Heart right ventricle (tissue), 16 donors: ENCODE data around the gene MPL. TPM values are rescaled to one million over a fixed set of nuclear protein-coding genes. Genes with fewer than 3 reads are reported as not detected.
A peak's percentile ranks its signal among the peaks of the same experiment; 100 is the strongest.

Experiments used
- ATAC-seq, 8 donors: fragments of 200-7000 bp; cut with Tn5 transposase; one replicate each; pipeline ENCODE4 v1.9.1; 2020; ENCODE audit warnings: mild to moderate bottlenecking in 8 of 8, moderate library complexity in 8 of 8, moderate number of reproducible peaks in 1 of 8
- DNase-seq, 2 donors: peaks; one replicate each; pipeline ENCODE4 v3.0.0-alpha.2; 2020
- H3K27ac ChIP-seq, 10 donors: fragments of 200-600 bp; sonication (generic) in 2 of 10; one replicate each; pipeline versions ENCODE4 v1.5.0 to v1.8.0; 2020 to 2022; ENCODE audit warnings: mild to moderate bottlenecking in 3 of 10
- H3K27me3 ChIP-seq, 7 donors: fragments of 200-600 bp; one replicate each; pipeline ENCODE4 v1.8.0; 2021 to 2022; ENCODE audit warnings: mild to moderate bottlenecking in 2 of 7
- H3K36me3 ChIP-seq, 9 donors: fragments of 200-600 bp; sonication (generic) in 1 of 9; one replicate each; pipeline versions ENCODE4 v1.5.0 to v1.8.0; 2020 to 2022; ENCODE audit warnings: mild to moderate bottlenecking in 2 of 9
- H3K4me1 ChIP-seq, 9 donors: fragments of 200-600 bp; sonication (generic) in 1 of 9; one replicate each; pipeline versions ENCODE4 v1.5.0 to v1.8.0; 2020 to 2022; ENCODE audit warnings: mild to moderate bottlenecking in 4 of 9
- H3K4me3 ChIP-seq, 10 donors: fragments of 200-600 bp; sonication (generic) in 2 of 10; one replicate each; pipeline versions ENCODE4 v1.5.0 to v1.8.0; 2020 to 2022; ENCODE audit warnings: mild to moderate bottlenecking in 7 of 10, moderate library complexity in 2 of 10
- H3K9me3 ChIP-seq, 11 donors: fragments of 200-600 bp in 10 of 11; sonication (generic) in 2 of 11; one replicate each; pipeline versions ENCODE4 v1.5.0 to v1.8.0; 2013 to 2022; ENCODE audit warnings: mild to moderate bottlenecking in 2 of 11, control low read depth in 1 of 11, moderate library complexity in 1 of 11
- WGBS, 2 donors: extraction: QIAGEN DNeasy Blood & Tissue Kit; methylation state at CpG; one replicate each; pipeline ENCODE4 v1.1.7; 2013; ENCODE audit warnings: inconsistent platforms in 1 of 2; 5-methylcytosine and 5-hydroxymethylcytosine counted together
- intact Hi-C, 10 donors: fragments of 100-400 bp; cut with DNase I; formaldehyde crosslinking; loops; one replicate each; pipeline versions ENCODE4 v1.11.1 to v1.14.2; 2022
- polyA plus RNA-seq, 2 donors: library from polyadenylated mRNA; stranded (reverse); fragments of 200-250 nt; gene quantifications; one replicate each; pipeline ENCODE4 v1.2.3, GENCODE V29; 2013
- total RNA-seq, 10 donors: library from RNA; stranded (reverse); fragmentation: NEBNext Ultra II Directional in 3 of 10; extraction: Animal tissue kit (Norgen Biotek cat#: 25700) in 3 of 10; gene quantifications; one replicate each; pipeline versions ENCODE4 v1.2.1 to v1.2.4, GENCODE V29; 2021 to 2023
- TF ChIP-seq, protein P1 (sequence below), 9 donors: fragments of 200-600 bp; sonication (generic) in 2 of 9; IDR thresholded peaks; one replicate each; pipeline versions ENCODE4 v1.5.0 to v1.8.0; 2021 to 2022; ENCODE audit warnings: antibody characterized with exemption in 9 of 9, mild to moderate bottlenecking in 5 of 9, moderate library complexity in 1 of 9
- donor health status: Arrhythmogenic right ventricular cardiomyopathy.
- donor health status: ischemic (EF 13 %, LVEDD 7.1; RV severe dilation, severe dysfunction).
- donor health status: healthy with polysubstance abuse.
- donor health status: DM: no; HTN: yes; CAD: no.
- donor health status: DM: no; HTN: no; CAD: no.
- donor health status: ischemic (EF 25% LVEDD 6.9; RV normal size, moderate dysfunction).
- donor health status: ischemic (EF 25% LVEDD 5.7; RV mildly dilated, moderate dysfunction).
- donor health status: healthy.
- donor health status: DM: yes; HTN: yes; CAD: no.
- donor health status: Ischemic cardiomyopathy.
- donor health status: ischemic (EF 35%, LVEDD 5.7; RV mildly dilated, moderate dysfunction).
- donor health status: nonischemic (EF 11% LVEDD 7.7; RV severe dilation, severe dysfunction).
- donor health status: DM: yes; HTN: yes; CAD: no.
- donor health status: PGD.
- donor health status: ischemic (EF 29% LVEDD 5.4; RV normal size, mild dysfunction).
- donor health status: nonischemic (EF 23%, LVEDD 6.1; RV moderate dilation, normal function).

The MPL gene
- total and polyA plus RNA-seq, 12 donors, result 0.03 to 1.2 (median 0.37) TPM

- Histone ChIP-seq H3K36me3 (peaks cover 0 to 91% (median 38%) of the 10 kb centered on the region in 9 donors), H3K9me3 (no peaks in the 10 kb centered on the region), H3K27me3 (no peaks in the 10 kb centered on the region), H3K4me1 (peaks cover 0 to 24% (median 20%) of the 10 kb centered on the region in 9 donors), H3K4me3 (no peak overlapping the region), H3K27ac (peak overlapping the region in 6 of 10 donors; percentile 23 to 75 (median 38))
- intact Hi-C loops, result loop anchor here in 6 of 10 donors (2.0 to 10.0 kb wide), 4 partner anchors 144 to 155 kb away; no protein-coding TSS in a partner anchor
- TF ChIP-seq, protein P1, sequence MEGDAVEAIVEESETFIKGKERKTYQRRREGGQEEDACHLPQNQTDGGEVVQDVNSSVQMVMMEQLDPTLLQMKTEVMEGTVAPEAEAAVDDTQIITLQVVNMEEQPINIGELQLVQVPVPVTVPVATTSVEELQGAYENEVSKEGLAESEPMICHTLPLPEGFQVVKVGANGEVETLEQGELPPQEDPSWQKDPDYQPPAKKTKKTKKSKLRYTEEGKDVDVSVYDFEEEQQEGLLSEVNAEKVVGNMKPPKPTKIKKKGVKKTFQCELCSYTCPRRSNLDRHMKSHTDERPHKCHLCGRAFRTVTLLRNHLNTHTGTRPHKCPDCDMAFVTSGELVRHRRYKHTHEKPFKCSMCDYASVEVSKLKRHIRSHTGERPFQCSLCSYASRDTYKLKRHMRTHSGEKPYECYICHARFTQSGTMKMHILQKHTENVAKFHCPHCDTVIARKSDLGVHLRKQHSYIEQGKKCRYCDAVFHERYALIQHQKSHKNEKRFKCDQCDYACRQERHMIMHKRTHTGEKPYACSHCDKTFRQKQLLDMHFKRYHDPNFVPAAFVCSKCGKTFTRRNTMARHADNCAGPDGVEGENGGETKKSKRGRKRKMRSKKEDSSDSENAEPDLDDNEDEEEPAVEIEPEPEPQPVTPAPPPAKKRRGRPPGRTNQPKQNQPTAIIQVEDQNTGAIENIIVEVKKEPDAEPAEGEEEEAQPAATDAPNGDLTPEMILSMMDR (IDR thresholded peaks at IDR 0.05), result no peak
- DNase-seq (no peak), ATAC-seq (peak in 6 of 8 donors; percentile 17 to 52 (median 48))
- WGBS, 2 donors, result 60 to 66% methylated on average over 3 of the region's 3 CpGs
Measured at GRCh38 chr1:43381612-43382011, 44.0 kb downstream of the MPL start.

GRCh38 chr1:43382027-43382779 lies 44.6 kb downstream of the MPL start:
- Histone ChIP-seq H3K36me3 (peaks cover 0 to 92% (median 42%) of the 10 kb centered on the region in 9 donors), H3K4me3 (no peak overlapping the region), H3K27ac (peak overlapping the region in 9 of 10 donors; percentile 19 to 75 (median 32)), H3K27me3 (no peaks in the 10 kb centered on the region), H3K4me1 (peaks cover 0 to 24% (median 20%) of the 10 kb centered on the region in 9 donors), H3K9me3 (no peaks in the 10 kb centered on the region)
- ATAC-seq (peak; percentile 48 to 79 (median 69)), DNase-seq (no peak)
- 25 to 39% methylated on average over 6 of the region's 6 CpGs for WGBS, 2 donors
- TF ChIP-seq, protein P1 (IDR thresholded peaks at IDR 0.05), result no peak
- intact Hi-C loops, result loop anchor here in 6 of 10 donors (2.0 to 10.0 kb wide), 4 partner anchors 145 to 155 kb away; no protein-coding TSS in a partner anchor

DNA sequence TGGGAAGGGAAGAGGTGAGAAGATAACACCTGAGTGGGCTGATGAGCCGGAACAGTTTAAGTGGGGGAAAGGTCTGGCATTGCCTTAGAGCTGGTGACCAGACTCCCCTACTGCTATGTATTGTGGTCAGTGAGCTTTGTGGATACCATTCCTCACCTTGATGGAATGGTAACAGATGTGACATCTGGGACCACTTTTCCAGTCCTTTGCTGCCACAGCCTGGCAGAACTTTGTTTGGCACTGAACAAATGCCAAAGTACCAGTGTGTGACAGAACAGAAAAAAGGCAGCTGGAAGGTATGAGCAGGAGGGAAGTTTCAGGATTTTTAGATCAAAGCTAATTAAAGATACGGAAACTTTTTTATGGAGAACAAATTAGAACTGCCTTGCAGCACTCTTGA lies 45.8 kb downstream of the MPL start:
- Histone ChIP-seq H3K4me1 (peaks cover 3 to 35% (median 30%) of the 10 kb centered on the region in 9 donors), H3K27me3 (no peaks in the 10 kb centered on the region), H3K4me3 (no peak overlapping the region), H3K9me3 (no peaks in the 10 kb centered on the region), H3K27ac (no peak overlapping the region), H3K36me3 (peaks cover 0 to 90% (median 43%) of the 10 kb centered on the region in 9 donors)
- peak; percentile 18 to 64 (median 48) for ATAC-seq
- TF ChIP-seq, protein P1 (IDR thresholded peaks at IDR 0.05), result peak in 6 of 9 donors; percentile 26 to 51 (median 46)
- WGBS, 2 donors, result 59 to 78% methylated on average over 2 of the region's 2 CpGs
- intact Hi-C loops, result loop anchor here in 6 of 10 donors (1.0 to 10.0 kb wide), 5 partner anchors 145 to 157 kb away; no protein-coding TSS in a partner anchor
- no peak for DNase-seq

GRCh38 chr1:43386676-43387075 lies 49.1 kb downstream of the MPL start:
- TF ChIP-seq, protein P1 (IDR thresholded peaks at IDR 0.05), result no peak
- Histone ChIP-seq H3K4me3 (no peak overlapping the region), H3K36me3 (peaks cover 0 to 64% (median 43%) of the 10 kb centered on the region in 9 donors), H3K4me1 (peaks cover 9 to 50% (median 45%) of the 10 kb centered on the region in 9 donors), H3K9me3 (no peaks in the 10 kb centered on the region), H3K27ac (no peak overlapping the region), H3K27me3 (no peaks in the 10 kb centered on the region)
- intact Hi-C loops, result loop anchor here in 3 of 10 donors (5.0 to 10.0 kb wide), 2 partner anchors 152 to 159 kb away; no protein-coding TSS in a partner anchor
- DNase-seq, result no peak
- WGBS, 2 donors, result 93 to 96% methylated on average over 6 of the region's 6 CpGs
- no peak for ATAC-seq
